Endodermal cell (in vitro differentiated cells): ENCODE results near the gene HOXD4. TPM values are rescaled to one million over a fixed set of nuclear protein-coding genes. Genes with fewer than 3 reads are reported as not detected.

Experiments used
- DNase-seq: peaks from one replicate; pipeline ENCODE4 v3.0.0-alpha.2; 2017
- H3K27ac ChIP-seq: 2 replicates; pipeline ENCODE4 v1.5.1; 2013; ENCODE audit warnings: mild to moderate bottlenecking, low read depth, low read length, moderate library complexity
- H3K27me3 ChIP-seq: 2 replicates; pipeline ENCODE4 v1.6.1; 2013; ENCODE audit warnings: mild to moderate bottlenecking, low read length, moderate library complexity; ENCODE audit not compliant: insufficient read depth, control insufficient read depth, poor library complexity, severe bottlenecking
- H3K36me3 ChIP-seq: 2 replicates; pipeline ENCODE4 v1.7.0; 2013; ENCODE audit warnings: mild to moderate bottlenecking, low read length, moderate library complexity; ENCODE audit not compliant: control insufficient read depth, insufficient read depth
- H3K4me1 ChIP-seq: one replicate; pipeline ENCODE4 v1.7.0; 2013; ENCODE audit warnings: low read length; ENCODE audit not compliant: control insufficient read depth, insufficient read depth
- H3K4me3 ChIP-seq: 2 replicates; pipeline ENCODE4 v1.5.1; 2013; ENCODE audit warnings: mild to moderate bottlenecking, low read length, moderate library complexity
- H3K9ac ChIP-seq: 2 replicates; pipeline ENCODE4 v1.6.1; 2013; ENCODE audit warnings: mild to moderate bottlenecking, low read length, moderate library complexity; ENCODE audit not compliant: poor library complexity, severe bottlenecking; ENCODE audit errors: extremely low read depth
- H3K9me3 ChIP-seq: 2 replicates; pipeline ENCODE4 v1.6.1; 2013; ENCODE audit warnings: mild to moderate bottlenecking, low read length, moderate library complexity; ENCODE audit not compliant: control insufficient read depth
- H3K27ac Mint-ChIP-seq: 2 replicates; pipeline ENCODE4 v1.8.0; 2020; ENCODE audit warnings: mixed read lengths
- H3K27me3 Mint-ChIP-seq: 2 replicates; pipeline ENCODE4 v1.8.0; 2021; ENCODE audit warnings: mild to moderate bottlenecking, mixed read lengths; ENCODE audit not compliant: insufficient read depth
- H3K36me3 Mint-ChIP-seq: 2 replicates; pipeline ENCODE4 v1.8.0; 2020; ENCODE audit warnings: low read depth, mixed read lengths
- H3K4me1 Mint-ChIP-seq: 2 replicates; pipeline ENCODE4 v1.8.0; 2020; ENCODE audit warnings: mixed read lengths
- H3K4me3 Mint-ChIP-seq: 2 replicates; pipeline ENCODE4 v1.8.0; 2020; ENCODE audit warnings: mild to moderate bottlenecking, moderate library complexity, mixed read lengths
- H3K9me3 Mint-ChIP-seq: 2 replicates; pipeline ENCODE4 v1.8.0; 2020; ENCODE audit warnings: mild to moderate bottlenecking, mixed read lengths
- CTCF ChIP-seq: fragments of 200-600 bp; sonication (generic); conservative IDR thresholded peaks from 2 replicates; pipeline ENCODE4 v1.5.0; 2021; ENCODE audit warnings: antibody characterized with exemption, mild to moderate bottlenecking
- WGBS, 2 experiments: methylation state at CpG; one replicate each; pipeline versions ENCODE4 v1.1.5 to v1.1.7; 2013; ENCODE audit warnings: missing lambda C conversion rate in 2 of 2, mixed read lengths in 1 of 2; ENCODE audit not compliant: insufficient coverage in 1 of 2, insufficient read length in 1 of 2; 5-methylcytosine and 5-hydroxymethylcytosine counted together
- total RNA-seq, 2 donors: library from RNA; stranded (reverse); fragmentation: NEBNext Ultra II Directional in 1 of 2; extraction: Animal tissue kit (Norgen Biotek cat#: 25700) in 1 of 2; gene quantifications; 2 replicates in 1 of 2; 3 replicates in 1 of 2; pipeline ENCODE4 v1.2.1, GENCODE V29; 2021

The HOXD4 gene
- total RNA-seq, 2 donors from 2014 or later, result not detected

GRCh38 chr2:176124110-176124946, 27.0 kb upstream of the HOXD4 start:
- no peak overlapping the region for H3K9ac ChIP-seq
- peaks cover 99% of the 10 kb centered on the region for H3K27me3 Mint-ChIP-seq
- H3K9me3 ChIP-seq, result no peaks in the 10 kb centered on the region
- no peak for TF ChIP-seq CTCF
- H3K4me3 Mint-ChIP-seq, result no peak overlapping the region
- H3K4me1 ChIP-seq, result no peaks in the 10 kb centered on the region
- no peak overlapping the region for H3K27ac Mint-ChIP-seq
- no peaks in the 10 kb centered on the region for H3K9me3 Mint-ChIP-seq
- peaks cover 8% of the 10 kb centered on the region for H3K4me1 Mint-ChIP-seq
- no peak overlapping the region for H3K27ac ChIP-seq
- H3K27me3 ChIP-seq, result peaks cover 100% of the 10 kb centered on the region
- H3K4me3 ChIP-seq, result no peak overlapping the region
- WGBS, 2 experiments, result 18 to 32% methylated on average over 20 to 34 of the region's 34 CpGs
- no peaks in the 10 kb centered on the region for H3K36me3 Mint-ChIP-seq
- H3K36me3 ChIP-seq, result no peaks in the 10 kb centered on the region
- peak; percentile 42 for DNase-seq

- Histone ChIP-seq H3K4me3 (no peak overlapping the region), H3K4me1 (no peaks in the 10 kb centered on the region), H3K27ac (no peak overlapping the region), H3K36me3 (no peaks in the 10 kb centered on the region), H3K9ac (no peak overlapping the region), H3K9me3 (no peaks in the 10 kb centered on the region), H3K27me3 (peaks cover 100% of the 10 kb centered on the region)
- Mint-ChIP-seq H3K27ac (no peak overlapping the region), H3K27me3 (peaks cover 96% of the 10 kb centered on the region), H3K9me3 (no peaks in the 10 kb centered on the region), H3K36me3 (no peaks in the 10 kb centered on the region), H3K4me1 (peaks cover 8% of the 10 kb centered on the region), H3K4me3 (no peak overlapping the region)
- no peak for TF ChIP-seq CTCF
- DNase-seq, result peak; percentile 47
- 24 to 30% methylated on average over 4 to 9 of the region's 9 CpGs for WGBS, 2 experiments
These were observed 26.2 kb upstream of the HOXD4 start for GRCh38 chr2:176124947-176125771.

GRCh38 chr2:176125772-176126054, 25.6 kb upstream of the HOXD4 start:
- no peaks in the 10 kb centered on the region for H3K9me3 Mint-ChIP-seq
- peak; percentile 46 for DNase-seq
- Histone ChIP-seq H3K36me3 (no peaks in the 10 kb centered on the region), H3K4me1 (no peaks in the 10 kb centered on the region), H3K27ac (no peak overlapping the region), H3K9me3 (no peaks in the 10 kb centered on the region), H3K9ac (no peak overlapping the region), H3K4me3 (no peak overlapping the region), H3K27me3 (peaks cover 100% of the 10 kb centered on the region)
- no peaks in the 10 kb centered on the region for H3K36me3 Mint-ChIP-seq
- H3K4me1 Mint-ChIP-seq, result peaks cover 8% of the 10 kb centered on the region
- no peak overlapping the region for H3K27ac Mint-ChIP-seq
- H3K4me3 Mint-ChIP-seq, result no peak overlapping the region
- WGBS, 2 experiments, result 25 to 26% methylated on average over 5 to 6 of the region's 6 CpGs
- TF ChIP-seq CTCF, result no peak
- H3K27me3 Mint-ChIP-seq, result peaks cover 95% of the 10 kb centered on the region
